UCSD-AML1 (cell line): ENCODE measurements around the gene CERS6.
"Not testable (repeated sequence)": the region's sequence is repeated elsewhere in the genome, so short reads cannot be mapped to it uniquely, and the experiment has no call there.

Source experiments
- DNase-seq: peaks from one replicate; lab custom pipeline; 2025; ENCODE audit not compliant: unreplicated experiment; lab: John Stamatoyannopoulos, UW

Gene CERS6

DNA sequence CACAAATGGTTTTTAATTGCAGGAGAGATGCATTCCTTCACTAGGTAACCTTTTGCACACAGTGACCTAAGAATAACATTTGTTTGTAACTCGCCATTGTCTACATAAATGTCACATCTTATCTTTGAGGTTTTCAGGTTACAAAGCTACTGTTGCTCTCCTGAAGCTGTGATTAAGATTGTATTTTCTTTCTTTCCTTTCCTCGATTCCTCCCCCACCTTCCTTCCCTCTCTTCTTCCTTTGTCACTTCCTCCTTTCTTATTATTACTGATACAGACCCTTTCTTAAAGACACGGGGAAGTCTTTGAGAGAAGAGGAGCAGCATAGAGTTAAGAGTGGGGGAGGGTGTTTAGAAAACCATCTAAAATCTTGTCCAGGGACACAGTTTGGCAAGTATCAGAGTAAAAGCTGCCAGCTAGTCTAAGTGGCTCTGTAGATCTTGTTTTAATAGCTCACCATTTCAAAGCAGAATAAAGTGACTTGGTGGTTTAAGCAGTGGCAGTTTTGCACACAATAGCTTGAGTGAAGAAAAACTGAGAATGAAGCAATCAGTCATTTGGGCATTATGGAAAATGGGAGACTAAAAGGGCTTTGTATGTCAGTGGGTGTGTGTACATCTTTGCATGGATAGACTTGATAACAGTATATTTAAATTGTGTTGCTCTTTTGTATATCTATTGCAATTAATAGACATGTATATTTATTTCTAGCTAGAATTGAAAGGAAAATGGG, 10.9 kb downstream of the CERS6 start:
- no peak for DNase-seq

DNA sequence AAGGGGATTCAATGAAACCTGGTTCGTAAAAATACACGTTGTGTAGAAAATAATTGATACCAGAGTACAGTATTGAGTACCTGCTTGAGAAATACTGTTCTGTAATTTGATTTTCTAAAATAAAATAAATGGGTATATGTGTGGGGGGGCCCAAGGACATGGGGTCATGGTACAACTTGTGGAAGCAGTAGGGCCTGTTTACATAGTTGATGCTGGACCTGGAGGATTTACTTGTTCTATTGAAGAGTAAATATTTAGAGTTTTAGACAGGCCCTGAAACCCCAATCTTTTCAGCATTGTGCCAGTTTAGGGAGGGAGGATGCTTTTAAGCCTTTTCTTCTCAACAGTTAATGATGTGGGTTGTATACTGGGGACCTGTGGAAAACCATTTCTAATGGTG, 11.7 kb downstream of the CERS6 start:
- no peak for DNase-seq

DNA sequence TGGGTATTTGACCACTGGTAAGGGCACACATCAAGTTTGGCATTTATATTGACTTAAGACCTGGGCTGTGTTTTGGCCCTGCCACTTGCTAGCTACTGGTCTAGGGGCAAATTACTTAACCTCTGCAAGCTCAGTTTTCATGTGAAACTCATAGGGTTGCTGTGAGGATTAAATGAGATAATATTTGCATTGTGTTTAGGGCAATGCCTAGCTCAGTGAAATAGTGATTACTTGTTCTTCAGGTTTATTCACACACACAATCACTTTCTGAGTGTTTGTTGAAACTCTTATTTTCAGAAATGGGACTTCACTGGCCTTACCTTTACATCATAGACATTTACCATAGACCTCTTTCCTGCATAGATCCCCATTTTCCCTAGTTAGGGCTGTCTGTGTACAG, 12.3 kb downstream of the CERS6 start:
- no peak for DNase-seq

DNA sequence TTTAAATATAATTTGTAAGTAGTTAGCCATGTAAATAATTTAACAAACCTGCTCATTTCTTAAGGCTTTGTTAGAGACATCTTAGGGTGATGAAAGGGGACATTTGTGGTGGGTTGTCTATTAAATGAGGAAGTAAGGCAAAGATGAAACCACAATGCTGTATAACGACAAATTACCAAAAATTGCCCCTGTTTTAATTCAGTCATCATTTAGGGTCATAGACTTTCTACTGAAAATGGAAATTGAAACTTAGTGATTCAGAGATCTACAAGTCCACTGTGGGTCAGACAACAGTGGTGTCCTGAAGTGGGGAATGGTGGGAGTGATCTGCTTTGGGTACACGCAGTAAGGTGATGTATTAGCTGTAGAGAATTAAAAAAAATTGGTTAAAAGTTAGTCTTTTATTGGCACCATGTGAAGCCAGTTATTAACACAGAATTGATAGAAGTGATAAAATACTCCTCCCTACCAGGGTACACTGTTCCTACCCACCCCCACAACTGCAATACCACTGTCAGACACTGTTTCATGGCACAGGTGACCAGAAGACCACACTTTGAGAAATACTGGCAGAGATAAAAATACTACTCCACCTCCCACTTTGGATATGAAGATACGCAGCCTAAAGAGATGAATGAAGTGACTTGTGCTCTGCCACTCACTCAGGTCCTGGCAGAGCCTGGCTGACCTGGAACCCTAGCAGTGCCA, 13.4 kb downstream of the CERS6 start:
- DNase-seq: no peak

DNA sequence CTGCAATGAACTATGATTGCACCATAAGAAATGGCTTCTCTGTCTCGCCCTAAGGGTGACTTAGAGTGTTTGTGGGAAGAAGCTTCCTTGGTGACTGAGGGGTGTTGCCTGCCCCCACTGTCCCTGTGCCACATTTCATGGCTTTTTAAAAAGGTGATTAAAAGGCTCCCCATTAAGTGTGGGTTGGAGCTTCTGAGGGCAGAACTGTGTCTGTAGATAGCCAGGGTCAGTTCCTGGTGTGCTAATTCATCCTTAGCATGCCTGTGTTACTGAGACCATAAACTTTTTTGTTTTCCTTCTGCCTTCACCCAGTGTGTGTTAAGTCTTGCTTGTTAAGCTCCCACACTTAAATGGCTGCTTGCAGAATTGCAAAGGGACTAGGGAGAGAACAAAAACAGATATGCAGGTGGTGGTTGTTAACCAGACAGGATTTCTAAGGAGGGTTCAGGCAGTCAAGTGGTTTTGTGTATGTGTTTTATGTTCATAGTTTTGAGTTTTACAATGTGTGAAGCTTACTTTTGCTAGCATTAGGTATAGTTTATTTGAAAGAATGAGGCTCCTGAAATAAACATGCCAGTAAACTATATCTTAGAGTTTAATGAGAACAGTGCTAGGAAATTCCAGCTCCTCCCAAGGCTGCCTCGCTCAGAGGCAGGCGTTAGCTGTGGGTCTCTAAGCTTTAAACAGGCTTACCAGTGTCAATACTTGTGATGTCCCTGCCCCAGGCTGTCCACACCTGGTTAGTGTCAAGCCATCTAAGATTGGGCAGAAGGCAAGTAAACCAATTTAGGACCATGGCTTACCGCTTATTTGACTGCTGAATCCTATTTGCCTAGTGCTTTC, 14.5 kb downstream of the CERS6 start:
- no peak for DNase-seq

DNA sequence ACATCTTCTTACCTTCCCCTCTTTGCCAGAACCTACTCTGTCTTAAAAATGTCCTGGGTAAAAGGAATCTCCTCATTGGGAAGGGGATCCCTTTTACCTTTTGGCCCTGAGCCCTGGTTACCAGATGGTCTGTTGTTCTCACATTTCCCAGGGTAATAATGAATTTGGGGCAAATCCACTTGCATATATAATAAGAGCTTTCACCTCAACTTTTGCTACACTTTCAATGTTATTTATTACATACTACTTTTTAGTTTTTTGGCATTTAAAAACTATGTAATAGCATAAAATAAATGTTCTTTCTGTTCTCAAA, 15.0 kb downstream of the CERS6 start:
- DNase-seq: no peak

DNA sequence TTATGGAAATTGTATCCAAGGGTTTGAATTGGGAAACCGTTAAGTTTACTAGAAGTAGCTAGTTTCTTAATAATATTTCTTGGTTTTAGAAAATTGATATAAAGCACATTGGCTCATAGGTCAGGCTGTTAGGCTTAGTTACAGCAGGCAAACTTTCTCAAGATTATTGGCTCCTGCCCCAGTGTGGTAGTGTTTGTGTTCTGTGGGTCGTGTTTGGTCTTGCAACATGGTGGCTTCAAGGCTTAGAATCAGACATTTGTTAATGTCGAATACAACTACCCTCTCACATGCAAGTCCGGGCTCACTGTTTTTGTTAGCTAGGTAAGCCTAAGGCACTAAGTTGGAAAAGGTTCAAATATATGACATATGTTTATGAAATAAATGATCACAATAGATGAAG, 19.6 kb downstream of the CERS6 start:
- no peak for DNase-seq

DNA sequence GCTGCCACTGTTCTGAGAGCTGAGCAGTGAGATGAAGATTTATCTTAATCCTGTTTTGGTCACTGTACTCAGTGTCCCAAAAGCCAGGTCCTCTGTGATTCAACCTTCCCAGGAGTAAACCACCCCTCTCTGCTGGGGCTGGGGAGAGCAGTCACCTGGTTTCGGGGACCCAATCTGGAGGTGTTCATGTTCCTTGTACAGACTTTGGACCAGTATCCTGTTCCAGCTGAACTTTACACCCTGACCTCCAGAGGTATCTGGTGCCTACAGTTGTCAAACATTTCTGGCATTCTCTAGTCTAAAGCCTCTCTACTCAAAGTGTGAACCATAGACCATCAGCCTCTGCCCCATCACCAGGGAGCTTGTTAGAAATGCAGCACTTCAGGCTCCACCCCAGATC, 22.1 kb downstream of the CERS6 start:
- no peak for DNase-seq

DNA sequence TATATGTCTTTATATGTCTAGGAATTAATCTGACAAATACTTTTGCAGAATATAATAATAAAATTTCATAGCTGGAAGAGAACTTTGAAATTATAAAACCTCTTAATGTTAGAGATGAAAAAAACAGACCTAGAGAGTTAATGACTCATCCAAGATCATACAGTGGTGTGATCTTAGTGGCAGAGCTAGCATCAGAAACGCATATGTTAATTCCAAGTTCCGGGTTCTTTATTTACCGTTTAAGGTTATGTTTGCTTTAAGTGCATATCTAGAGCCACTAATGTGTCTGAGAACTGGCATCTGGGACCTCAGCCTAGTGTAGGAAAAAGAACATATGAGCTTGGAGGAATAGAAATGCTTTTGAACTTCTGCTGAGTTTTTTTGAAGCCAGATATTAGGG, 24.3 kb downstream of the CERS6 start:
- no peak for DNase-seq

DNA sequence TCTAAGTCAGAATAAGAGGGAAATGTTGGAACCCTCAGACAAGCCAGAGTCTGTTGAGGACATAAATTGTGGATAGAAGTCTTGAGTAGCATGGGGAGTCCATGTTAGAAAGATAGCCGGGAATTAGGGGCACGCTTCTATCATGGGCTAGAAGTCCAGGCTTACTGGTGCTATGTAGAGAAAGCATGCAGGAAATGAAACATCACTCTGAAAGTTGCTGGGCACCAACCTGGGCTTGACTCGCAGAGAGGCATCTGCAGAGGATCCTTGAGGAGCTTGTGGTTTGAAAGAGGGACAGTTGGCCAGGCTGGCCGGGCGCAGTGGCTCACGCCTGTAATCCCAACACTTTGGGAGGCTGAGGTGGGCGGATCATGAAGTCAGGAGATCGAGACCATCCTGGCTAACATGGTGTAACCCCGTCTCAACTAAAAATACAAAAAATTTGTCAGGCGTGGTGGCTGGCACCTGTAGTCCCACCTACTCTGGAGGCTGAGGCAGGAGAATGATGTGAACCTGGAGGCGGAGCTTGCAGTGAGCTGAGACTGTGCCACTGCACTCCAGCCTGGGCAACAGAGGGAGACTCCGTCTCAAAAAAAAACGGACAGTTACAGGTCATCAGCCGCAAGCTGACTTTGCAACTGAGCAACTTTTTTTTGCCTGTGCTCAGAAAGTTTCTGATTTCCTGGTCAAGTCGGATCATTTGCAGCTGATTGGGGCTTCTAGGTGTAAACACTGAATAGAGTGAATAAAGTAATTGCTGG, 24.9 kb downstream of the CERS6 start:
- no peak for DNase-seq

DNA sequence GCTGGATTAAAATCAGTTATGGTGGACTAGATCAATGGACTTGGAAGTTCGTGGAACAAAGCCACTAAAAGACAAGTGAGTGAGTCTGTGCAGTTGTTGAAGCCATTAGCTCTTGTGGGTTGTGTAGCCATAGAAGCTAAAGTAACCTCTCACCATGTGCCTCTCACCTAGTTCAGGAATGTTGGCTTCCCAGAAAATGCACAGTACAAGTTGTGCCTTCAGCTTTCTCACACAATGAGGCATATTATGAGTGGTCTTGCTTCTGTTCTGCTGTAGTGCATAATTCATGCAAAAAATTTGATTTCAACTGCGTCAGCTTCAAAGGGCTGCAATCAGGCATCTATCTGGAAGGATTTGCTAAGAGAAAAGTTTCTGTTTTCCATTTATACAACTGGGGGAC, 26.2 kb downstream of the CERS6 start:
- no peak for DNase-seq

DNA sequence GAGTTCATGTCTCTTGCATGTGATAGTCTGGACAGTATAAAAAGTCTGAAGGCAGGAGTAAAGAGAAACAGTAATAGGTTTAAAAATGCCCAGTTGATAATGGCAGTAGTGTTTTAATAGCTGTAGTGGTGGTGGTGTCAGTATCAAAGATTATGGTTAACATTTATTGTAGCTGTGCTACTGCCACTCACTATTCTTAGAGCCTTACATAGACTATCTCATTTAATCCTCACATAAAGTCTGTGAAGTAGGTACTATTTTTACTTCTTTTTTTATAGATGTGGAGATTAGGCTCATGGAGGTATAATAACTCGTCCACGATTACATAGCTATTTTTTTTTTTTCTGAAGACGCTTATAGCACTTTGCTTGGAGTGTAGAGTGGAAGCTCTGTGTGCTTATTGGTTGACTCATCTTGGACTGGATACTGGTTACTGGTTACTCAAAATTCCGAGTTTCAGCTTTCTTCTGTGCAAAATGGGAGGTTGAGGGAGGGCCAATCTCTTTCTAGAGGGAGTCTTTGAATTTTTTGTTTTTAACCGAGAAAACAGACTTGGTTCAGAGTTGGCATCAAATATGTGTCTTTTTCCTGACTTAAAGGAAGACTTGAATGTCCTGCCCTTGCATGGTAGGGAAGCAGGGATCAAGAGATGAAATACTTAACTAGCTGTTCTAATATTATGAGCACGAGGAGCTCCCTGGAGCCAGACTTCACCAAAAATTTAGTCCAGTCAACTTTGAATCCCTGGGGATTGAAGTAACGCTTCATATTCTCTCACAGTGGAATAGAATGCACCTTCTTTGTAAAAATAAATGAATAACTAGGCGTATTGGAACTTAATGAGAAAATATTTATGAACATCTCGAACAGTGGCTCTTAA, 27.1 kb downstream of the CERS6 start:
- no peak for DNase-seq

DNA sequence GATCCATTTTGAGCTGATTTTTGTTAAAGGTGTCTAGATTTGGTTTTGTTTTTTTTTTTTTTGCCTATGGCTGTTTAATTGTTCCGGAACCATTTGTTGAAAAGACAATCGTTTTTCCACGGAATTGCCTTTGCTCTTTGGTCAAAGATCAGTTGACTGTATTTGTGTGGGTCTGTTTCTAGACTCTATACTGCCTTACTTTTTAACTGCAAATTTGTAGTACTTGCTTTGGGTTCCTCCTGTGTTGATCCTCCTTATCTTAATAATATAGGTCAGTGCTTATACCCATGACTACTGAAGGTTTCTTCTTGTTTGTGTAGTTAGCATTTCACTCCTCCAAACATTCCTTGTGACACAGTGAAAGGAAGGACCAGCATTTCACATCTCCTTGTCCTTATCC, 30.4 kb downstream of the CERS6 start:
- no peak for DNase-seq

DNA sequence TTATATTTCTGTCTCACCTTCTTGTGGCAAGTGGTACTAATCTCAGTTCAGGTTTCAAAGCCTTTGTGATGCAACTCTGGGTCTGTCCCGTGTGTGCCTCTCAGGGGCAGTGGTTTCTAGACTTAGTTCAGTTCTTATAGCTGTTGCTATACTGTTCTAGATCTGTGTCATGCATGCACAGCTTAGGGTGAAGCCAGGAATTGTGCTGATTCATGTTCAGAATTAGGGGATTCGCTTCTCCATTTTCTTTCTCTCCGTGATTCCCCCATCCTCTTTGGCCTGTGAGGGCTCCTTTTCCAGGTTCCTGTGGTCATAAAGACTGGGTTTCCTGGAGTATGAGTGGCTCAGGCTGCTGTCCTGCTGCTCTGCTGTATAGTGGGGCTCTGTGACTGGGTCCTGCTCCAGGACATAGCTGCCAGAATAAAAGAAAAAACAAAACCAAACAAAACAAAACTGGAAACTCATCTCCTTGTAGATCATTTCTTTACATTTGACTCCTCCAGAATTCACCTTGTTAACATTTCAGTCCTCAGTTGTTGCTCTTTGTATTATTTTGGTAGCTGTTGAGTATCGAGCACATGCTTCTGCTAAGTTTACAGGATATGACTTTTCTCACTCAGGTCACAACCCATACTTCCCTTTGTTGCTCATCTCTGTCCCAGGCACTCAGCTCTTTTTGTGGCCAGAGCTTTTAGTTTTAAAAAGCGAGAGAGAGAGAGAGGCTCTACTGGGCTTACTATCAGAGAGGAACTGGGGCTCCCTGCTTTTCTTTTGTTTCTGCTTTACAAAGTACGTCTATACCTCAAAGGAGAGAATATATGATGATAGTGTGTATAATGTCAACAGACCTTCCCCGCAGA, 34.2 kb downstream of the CERS6 start:
- peak; percentile 37 for DNase-seq

DNA sequence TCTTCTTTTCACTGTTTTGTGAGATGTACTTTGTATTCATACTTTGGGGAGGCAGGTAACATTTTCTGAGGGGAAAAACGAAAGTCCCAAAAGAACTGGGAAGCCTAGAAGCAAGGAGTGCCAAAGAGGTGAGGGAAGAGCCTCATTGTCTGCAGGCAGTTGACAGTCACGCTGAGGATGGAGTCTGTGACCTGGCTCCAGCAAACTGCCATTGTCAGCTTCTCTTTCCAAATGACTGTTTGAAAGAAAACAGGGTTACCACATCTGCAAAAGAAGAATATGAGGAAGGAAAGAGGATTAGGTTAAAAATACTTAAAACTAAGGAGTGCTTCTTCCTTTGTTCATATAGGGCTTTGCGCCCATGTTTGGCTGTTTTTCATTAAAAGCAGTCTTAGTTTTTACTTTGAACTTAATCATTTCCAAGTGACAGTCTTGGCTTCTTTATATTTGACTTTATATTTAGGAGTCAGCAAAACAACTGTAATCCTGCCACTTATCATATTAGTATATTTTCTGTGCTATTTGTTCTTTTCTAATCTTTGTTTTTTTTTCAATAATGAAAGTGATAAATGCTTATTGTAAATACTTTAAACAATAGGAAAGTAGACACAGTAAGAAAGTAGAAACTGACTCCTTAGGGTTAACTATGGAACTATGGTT, 35.0 kb downstream of the CERS6 start:
- no peak for DNase-seq

DNA sequence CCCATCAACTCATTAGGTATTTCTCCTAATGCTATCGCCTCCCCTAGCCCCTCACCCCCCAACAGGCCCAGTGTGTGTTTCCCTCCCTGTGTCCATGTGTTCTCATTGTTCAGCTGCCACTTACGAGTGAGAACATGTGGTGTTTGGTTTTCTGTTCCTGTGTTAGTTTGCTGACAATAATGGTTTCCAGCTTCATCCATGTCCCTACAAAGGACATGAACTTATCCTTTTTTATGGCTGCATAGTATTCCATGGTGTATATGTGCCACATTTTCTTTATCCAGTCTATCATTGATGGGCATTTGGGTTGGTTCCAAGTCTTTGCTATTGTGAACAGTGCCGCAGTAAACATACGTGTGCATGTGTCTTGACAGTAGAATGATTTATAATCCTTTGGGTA, 35.7 kb downstream of the CERS6 start:
- DNase-seq: not testable (repeated sequence)

DNA sequence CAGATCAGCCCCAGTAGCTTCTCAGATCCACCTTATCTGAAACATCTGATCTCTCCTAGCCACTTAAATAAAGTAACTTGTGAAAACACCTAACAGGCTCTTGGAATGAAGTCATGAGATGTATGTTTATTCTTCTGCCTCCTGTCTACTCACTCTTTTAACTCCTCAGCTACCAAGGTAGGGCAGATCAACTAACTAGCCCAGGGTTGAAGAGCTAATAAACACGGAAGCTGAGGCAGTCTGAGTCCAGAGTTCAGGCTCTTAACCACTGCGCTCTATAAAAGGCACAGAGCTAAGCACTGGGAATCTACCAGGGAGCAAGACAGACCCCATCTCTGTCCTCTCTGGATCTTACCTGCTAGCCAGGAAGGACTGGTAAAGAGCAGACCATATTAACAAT, 37.1 kb downstream of the CERS6 start:
- not testable (repeated sequence) for DNase-seq

DNA sequence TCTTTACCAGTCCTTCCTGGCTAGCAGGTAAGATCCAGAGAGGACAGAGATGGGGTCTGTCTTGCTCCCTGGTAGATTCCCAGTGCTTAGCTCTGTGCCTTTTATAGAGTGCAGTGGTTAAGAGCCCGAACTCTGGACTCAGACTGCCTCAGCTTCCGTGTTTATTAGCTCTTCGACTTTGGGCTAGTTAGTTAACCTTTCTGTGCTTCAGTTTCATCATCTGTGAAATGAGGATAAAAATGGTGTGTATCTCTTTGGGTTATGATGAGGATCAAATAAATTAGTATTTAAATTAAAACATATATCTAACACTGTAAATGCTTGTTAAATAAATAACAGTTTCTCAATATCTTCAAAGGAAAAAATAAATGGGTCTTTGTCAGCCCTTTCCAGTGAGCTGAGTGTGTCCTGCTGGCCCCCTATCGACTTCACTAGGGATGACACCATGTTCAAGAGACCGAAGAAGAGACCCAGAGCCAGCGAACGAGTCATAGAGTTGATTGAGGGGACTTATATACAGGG, 38.2 kb downstream of the CERS6 start:
- DNase-seq: no peak

DNA sequence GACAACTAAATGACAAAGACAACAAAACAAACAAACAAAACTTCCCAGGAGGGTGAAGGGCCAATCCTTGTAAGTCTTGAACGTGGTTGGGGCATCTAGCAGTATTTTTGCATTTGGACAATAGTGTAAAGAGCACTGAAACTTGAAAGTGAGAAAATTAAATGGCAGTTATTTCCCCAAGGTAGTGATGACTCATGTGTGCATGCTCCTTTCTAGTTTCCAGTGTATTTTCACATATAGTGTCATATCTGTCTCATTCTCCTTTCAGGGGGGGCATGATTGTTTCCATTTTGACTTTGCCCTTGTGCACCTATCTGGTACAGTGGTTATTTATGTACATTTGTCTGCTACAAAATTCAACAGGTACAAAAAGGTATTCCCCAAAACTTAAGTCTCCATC, 39.5 kb downstream of the CERS6 start:
- no peak for DNase-seq
